PFSK-1 (cell line): ENCODE measurements around the gene PTPN11.

Experiments used
- FOXP2 ChIP-seq: optimal IDR thresholded peaks from 2 replicates; pipeline ENCODE3; 2011; ENCODE audit warnings: borderline replicate concordance, control low read depth, inconsistent platforms; ENCODE audit not compliant: insufficient read depth; ENCODE audit errors: extremely low read length, extremely low read depth
- POLR2AphosphoS5 ChIP-seq: IDR thresholded peaks from 2 replicates; pipeline ENCODE4 v1.6.1; 2012; ENCODE audit warnings: low read depth, mild to moderate bottlenecking, control low read depth, low read length, moderate library complexity
- TAF1 ChIP-seq: IDR thresholded peaks from 2 replicates; pipeline ENCODE4 v1.6.1; 2012; ENCODE audit warnings: low read length, control low read depth, borderline replicate concordance; ENCODE audit not compliant: insufficient read depth

GRCh38 chr12:112401903-112402498 lies 16.7 kb upstream of the PTPN11 start:
- no peak for TF ChIP-seq POLR2AphosphoS5
- TF ChIP-seq TAF1, result no peak
- TF ChIP-seq FOXP2, result no peak
